NCI-H1092 (cell line): Measurements from ENCODE around the gene TGFBR1.

ENCODE experiments used
- DNase-seq: peaks from one replicate; lab custom pipeline; 2025; lab: John Stamatoyannopoulos, UW

TGFBR1 gene

DNA sequence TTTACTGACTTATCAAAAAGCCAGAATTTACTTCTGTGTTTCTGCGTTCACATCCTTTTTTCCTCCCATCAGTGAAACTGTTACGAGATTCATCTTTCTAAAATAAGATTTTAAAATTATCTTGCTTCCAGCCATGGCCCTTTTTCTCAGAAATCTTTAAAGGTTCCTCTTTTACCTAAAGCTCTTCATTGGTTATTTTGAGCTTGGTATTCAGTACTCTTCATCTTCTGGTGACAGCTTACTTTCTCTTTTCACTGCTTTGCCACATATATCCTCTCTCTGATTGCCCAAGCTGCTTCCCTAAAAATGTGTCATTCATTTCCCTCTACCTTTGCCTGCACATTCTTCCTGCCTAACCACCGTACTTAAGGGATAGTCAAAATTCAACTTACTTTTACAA, 32.3 kb downstream of the TGFBR1 start:
- no peak for DNase-seq

GRCh38 chr9:99137891-99138290, 33.0 kb downstream of the TGFBR1 start:
- DNase-seq, result no peak

DNA sequence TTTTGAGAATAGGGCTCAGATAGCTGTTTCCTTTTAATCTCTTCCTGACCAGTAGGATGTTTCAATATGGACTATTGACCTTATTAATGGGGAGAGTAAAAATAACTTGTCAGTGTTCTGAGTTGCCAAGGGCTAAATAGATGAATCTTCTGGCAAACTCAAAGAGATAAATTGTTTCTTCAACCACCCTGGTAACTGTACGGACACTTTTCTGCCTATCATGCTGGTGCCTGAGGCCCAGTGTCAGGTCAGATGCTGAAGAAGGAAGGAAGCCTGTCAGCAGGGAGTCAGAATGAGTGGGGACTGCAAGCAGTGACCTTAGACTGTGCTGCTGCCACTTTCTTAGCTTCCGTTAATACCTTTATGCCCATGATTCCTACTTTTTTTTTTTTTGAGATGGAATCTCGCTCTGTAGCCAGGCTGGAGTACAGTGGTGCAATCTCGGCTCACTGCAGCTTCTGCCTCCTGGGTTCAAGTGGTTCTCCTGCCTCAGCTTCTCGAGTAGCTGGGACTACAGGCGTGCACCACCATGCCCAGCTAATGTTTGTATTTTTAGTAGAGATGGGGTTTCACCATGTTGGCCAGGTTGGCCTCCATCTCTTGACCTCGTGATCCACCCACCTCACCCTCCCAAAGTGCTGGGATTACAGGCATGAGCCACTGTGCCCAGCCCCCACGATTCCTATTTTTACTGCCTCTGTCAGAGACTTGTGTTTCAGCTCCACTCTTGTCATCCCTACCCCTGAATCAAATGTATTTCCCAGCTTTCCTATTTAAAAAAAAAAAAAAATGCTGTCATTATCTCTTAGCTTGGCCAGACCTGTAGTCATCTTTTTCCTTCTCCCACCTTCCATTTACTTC, 33.7 kb downstream of the TGFBR1 start:
- no peak for DNase-seq

GRCh38 chr9:99139868-99140267, 35.0 kb downstream of the TGFBR1 start:
- DNase-seq, result no peak

- DNase-seq, result no peak
Observed at GRCh38 chr9:99140685-99141314, 35.9 kb downstream of the TGFBR1 start.

- no peak for DNase-seq
Observed at GRCh38 chr9:99141849-99142248, 36.9 kb downstream of the TGFBR1 start.

DNA sequence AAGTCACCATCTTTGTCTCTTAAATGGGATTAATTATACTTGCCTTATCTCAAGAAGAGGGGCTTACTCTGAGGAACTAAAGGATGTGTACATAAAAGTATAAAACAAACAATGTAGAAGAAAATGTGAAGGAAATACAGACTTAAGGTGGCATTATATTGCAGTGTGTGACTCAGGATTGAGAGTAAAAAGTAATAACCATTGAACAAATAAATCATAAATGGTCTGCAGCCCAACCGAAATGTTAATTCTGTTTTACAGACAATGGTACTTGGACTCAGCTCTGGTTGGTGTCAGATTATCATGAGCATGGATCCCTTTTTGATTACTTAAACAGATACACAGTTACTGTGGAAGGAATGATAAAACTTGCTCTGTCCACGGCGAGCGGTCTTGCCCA, 37.4 kb downstream of the TGFBR1 start:
- DNase-seq, result no peak

DNA sequence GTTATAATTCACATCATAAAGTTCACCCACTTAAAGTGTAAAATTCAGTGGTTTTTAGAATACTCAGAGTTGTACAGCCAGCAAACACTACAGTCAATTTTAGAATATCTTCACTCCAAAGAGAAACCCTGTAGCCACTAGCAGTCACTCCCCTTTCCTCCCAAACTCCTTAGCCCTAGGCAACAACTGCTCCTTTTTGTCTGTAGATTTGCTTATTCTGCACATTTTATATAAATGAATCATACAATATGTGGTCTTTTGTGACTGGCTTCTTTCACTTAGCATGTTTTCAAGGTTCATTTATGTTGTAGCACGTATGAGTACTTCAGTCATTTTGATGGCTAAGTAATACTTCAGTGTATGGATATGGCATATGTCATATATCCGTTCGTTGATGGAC, 38.7 kb downstream of the TGFBR1 start:
- DNase-seq, result no peak

DNA sequence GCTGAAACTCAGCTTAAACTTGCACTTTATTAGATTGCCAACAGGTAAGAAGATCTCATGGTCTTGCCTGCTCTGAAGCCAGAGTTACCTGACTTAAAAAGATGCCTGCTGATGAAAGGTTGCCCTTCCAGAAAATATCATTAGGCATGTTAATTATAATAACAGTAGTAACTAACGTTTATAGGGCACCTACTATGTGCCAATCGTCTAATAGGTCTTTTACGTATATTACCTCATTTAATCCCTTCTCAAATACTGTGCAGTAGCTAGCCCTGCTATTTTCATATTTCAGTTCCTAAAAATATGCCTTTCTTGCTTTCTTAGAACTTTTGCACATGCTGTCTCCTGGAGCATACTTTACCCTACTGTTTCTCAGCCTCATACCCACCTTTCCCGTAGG, 40.1 kb downstream of the TGFBR1 start:
- no peak for DNase-seq

DNA sequence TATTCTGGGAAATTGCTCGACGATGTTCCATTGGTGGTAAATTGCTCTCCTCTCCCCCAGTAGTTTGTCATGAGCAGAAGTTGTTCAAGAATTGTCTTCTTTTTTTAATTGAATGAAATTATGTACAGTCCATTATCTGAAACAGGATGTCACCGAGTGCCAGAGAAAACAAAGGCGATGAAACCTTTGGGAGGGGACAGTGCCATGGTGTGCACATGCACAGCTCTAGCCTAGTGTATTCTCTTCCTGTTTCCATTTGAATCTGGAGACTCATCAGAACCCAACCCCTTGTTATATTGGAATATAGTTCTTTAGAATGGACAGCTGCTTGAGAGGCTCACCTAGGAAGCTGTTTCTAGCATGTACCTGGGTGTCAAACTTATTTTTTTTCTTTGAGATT, 41.7 kb downstream of the TGFBR1 start:
- no peak for DNase-seq

DNA sequence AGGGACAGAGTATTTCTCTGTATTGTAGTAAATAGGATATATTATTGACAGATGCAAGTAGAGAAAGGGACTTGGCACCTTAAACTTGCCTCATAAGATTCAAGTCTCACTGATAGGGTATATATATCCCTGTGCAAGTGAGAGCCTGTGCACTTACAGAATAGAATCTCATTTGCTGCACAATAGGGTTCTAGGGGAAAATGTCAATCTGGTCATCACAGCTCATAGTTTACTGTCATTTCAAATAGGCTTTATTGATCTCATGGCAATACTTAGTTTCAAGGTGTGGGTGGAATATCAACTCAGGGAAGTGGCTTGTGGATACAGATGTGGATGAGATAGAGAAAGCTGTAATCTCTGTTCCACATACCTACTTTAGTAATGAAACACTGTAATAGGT, 42.3 kb downstream of the TGFBR1 start:
- DNase-seq, result no peak

GRCh38 chr9:99150451-99151171, 45.7 kb downstream of the TGFBR1 start:
- DNase-seq, result no peak

GRCh38 chr9:99154356-99154755, 49.4 kb downstream of the TGFBR1 start:
- no peak for DNase-seq

DNA sequence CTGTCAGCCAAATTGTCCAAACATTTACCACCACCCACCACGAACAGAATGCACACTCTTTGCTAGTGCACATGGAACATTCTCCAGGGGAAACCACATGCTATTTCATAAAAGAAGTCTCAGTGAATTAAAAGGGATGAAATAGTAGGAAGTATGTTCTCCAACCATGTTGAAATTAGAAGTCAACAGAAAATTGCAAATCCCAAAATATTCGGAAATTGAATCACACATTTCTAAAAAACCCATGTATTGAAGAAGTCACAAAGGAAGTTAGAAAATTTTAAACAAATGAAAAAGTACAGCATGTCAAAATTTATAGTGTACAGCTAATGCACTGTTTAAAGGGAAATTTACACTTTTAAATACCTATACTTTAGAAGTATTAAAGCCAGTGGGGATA, 50.8 kb downstream of the TGFBR1 start:
- no peak for DNase-seq

DNA sequence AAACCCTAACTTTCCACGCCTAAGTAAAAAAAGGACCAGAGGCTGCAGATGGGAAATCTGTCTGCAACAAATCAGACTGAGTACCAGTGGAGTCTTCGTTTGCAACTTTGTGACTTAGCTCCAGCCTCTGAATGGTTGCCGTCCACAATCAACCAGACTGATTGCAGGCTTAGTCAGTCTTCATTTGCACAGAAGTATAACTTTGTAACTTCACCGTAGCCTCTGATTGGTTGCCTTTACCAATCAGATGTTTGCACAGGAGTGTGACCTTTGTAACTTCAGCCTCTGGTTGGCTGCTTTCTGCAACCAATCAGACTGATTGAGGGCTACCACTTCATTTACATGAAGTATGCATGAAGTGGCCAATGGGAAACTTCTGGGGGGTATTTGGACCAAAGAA, 53.7 kb downstream of the TGFBR1 start:
- DNase-seq, result no peak

- DNase-seq, result no peak
Observed at GRCh38 chr9:99160173-99160572, 55.3 kb downstream of the TGFBR1 start.

- DNase-seq, result peak; percentile 24
Observed at GRCh38 chr9:99162759-99163364, 57.9 kb downstream of the TGFBR1 start.

- DNase-seq, result no peak
Observed at GRCh38 chr9:99166149-99166548, 61.2 kb downstream of the TGFBR1 start.

GRCh38 chr9:99167119-99167518, 62.2 kb downstream of the TGFBR1 start:
- DNase-seq, result no peak

DNA sequence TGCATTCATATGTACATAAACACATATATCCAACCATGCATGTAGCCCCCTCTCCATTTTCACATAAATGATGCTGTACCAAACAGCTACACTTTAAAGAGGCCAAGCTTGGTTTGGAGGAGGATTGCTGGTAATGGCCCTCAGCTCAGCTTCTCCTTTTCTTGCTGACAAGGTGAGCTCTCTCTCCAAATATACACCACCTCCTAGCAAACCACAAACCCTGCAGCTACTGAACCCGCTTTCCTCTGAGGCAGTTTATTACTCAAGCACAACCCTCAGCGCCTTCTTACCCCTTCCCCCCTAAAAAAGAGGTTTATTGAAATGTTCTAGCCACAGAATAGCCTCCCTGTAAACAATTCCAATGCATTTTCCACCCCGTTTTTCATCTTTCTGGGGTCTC, 62.8 kb downstream of the TGFBR1 start:
- DNase-seq, result no peak

DNA sequence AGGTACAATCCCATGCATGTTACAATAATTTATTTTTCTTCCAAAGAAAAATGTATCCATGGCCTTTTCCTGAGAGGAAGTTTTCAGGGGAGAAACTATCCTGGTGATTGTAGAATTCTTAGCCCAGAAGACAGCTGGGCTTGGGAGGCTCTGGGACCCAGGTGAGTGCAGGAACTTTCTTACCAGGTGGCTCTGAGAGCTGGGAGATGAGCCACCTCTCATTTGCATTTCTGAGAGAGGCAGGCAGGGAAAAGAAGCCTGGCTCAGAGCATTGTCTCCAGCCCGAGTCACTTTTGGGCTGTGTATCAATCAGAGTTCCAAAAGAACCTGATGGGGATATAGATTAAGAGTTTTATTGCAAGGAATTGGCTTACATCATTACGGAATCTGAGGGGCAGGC, 64.2 kb downstream of the TGFBR1 start:
- no peak for DNase-seq

DNA sequence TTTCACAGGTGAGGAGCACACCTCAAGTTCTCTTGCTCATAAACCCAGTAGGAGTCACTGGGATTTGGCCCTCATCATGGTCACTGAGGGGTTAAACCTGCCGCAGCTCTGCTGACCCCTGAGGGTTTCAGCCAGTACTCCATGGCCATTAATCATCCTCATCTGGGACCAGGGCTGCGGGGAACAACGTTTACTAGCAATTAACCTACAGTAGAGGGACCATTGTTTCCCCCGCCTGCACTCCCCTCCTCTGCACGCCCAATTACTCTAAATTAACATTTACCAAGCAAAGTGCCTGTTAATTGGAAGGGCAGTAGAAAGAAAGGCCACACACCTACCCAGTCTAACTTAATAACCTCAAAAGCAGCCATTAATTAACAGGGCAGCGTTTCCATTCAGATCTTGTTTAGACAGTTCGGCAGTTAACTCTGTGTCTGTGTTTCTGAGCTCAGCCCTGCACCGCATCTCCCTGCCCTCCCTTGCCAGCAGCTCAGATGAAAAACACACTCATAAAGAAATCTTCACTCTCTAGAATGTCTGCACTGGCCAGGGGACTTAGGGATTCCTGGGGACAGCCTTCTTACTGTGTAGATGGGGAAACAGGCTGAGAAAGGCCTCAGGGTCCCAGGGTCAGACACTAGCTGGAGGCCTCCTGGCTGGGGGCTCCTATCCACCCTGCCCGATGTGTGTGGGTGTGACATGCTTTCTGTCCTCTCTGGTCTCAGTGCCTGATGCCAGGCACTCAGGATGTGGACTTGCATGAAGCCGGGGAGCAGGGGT, 65.3 kb downstream of the TGFBR1 start:
- DNase-seq, result peak; percentile 26
